Inflammatory macrophage treated with lipopolysaccharide for 1 hour (primary cell): ENCODE data around the gene SIGLEC1.

Experiments used
- DNase-seq, 2 donors: peaks; one replicate each; pipeline ENCODE4 v3.0.0-alpha.2; 2020 to 2022

SIGLEC1 gene

DNA sequence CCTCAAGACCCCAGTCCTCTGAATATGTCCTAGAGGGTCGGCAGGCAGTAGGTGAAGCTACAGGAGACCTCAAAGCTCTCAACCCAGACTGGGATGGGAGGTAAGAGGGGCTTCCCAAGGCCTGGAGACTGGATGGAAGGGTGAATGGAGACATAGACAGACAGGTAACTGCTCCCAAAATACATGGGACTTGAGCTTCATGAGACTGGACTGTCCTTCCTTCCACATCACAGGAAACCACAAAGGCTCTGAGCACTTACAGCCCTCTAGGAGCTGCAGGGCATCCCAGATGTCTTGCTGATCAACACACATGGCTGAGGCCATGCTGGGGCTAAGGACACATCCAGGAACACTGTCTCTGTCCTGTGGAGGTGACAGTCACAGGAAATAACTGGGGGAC lies 31.6 kb upstream of the SIGLEC1 start:
- DNase-seq = no peak

GRCh38 chr20:3743251-3743650 lies 30.9 kb upstream of the SIGLEC1 start:
- no peak for DNase-seq

DNA sequence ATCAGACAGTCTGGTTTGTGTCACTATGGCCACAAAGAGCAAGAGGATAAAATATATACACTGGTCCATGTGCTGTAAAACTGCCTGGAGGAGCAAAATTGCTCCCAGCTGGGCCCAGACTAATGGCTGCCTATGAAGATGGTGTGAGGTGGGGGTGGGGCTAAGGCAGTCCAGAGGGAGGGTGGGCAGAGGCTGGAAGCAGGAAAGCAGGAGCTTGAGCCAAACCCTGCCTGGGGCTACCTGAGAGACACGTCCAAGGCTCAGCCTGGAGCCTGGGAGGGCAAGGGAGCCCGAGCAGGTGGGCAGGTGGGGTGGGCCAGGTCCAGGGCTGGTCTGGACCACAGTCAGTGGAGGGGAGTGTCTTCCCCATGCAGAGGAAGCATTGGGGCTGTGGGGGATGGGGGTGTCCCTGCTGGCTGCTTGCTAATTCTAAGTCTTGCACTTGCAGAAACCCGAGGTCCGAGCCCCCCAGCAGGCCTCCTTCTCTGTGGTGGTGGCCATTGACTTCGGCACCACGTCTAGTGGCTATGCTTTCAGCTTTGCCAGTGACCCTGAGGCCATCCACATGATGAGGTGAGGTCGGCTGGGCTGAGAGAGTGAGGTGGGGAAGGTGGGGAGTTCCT lies 29.5 kb upstream of the SIGLEC1 start:
- no peak for DNase-seq

- no peak for DNase-seq
These were observed 28.4 kb upstream of the SIGLEC1 start for GRCh38 chr20:3740615-3741301.

DNA sequence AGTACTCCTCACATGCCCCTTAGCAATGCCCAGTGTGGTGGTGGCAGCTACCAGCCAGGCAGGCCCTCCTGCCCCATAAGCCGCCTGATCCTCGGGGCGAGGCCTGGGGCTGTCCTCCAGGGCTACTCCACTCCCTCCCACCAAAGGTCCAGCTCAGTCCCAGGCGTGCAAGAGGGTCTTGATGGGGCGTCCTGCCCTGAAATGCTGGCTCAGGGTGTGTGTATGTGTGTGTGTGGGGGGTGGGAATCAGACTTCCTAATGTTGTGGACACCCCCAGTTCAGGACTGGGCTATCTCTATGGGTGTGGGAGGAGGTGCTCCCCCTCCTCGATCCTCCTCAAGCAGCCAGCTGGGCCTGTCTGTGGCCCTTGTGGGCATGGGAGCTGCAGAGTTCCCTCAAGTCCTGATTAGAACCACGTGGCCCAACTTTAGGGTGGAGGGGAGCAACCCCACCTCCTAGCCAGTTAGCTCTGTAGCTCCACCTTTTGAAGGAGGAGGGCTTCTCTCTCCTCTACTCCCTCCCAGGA lies 27.6 kb upstream of the SIGLEC1 start:
- DNase-seq = no peak

GRCh38 chr20:3739054-3739925 lies 26.9 kb upstream of the SIGLEC1 start:
- no peak for DNase-seq

DNA sequence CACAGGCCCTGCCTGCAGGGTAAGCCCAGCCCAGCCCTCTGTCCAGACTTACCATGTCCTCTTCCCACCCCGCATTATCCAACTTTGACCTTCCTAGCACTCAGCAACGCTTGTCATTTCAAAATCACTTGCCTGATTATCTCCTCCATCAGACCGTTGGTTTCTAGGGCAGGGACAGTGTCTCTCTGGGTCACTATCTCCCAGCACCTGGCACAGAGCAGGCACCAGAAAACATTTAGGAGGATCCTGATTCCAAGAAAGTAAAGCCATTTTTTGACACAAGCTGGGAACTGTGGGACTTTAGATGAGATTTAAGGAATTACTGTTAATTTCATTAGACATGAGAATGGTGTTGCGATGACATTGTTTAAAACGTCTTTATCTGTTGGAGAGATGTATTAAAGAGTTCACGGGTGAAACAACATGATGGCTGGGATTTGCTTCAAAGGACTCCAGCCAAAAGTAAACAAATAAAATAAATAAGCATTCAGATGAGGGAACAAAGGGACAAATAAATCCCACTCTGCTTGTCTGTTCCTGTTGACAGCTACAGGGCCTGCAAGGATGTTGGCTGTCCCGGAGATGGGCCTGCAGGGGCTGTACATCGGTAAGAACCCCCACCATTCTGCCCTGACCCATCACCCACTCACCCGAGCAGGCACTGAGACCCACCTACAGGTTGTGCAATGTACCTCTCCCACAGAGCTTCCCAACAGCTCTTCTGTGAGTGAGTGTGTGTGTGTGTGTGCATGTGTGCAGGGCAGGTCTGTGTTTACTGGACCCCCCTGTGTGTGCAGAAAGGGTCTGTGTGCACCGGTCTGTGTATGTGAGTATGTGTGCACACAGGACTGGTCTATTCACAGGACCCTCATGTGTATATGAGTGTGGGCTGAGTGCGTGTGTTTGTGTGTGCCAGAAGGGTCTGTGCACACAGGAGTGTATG lies 26.0 kb upstream of the SIGLEC1 start:
- DNase-seq = no peak

- DNase-seq = no peak
These were observed 23.4 kb upstream of the SIGLEC1 start for GRCh38 chr20:3735768-3736167.

- DNase-seq = no peak
These were observed 21.9 kb upstream of the SIGLEC1 start for GRCh38 chr20:3734111-3734843.

DNA sequence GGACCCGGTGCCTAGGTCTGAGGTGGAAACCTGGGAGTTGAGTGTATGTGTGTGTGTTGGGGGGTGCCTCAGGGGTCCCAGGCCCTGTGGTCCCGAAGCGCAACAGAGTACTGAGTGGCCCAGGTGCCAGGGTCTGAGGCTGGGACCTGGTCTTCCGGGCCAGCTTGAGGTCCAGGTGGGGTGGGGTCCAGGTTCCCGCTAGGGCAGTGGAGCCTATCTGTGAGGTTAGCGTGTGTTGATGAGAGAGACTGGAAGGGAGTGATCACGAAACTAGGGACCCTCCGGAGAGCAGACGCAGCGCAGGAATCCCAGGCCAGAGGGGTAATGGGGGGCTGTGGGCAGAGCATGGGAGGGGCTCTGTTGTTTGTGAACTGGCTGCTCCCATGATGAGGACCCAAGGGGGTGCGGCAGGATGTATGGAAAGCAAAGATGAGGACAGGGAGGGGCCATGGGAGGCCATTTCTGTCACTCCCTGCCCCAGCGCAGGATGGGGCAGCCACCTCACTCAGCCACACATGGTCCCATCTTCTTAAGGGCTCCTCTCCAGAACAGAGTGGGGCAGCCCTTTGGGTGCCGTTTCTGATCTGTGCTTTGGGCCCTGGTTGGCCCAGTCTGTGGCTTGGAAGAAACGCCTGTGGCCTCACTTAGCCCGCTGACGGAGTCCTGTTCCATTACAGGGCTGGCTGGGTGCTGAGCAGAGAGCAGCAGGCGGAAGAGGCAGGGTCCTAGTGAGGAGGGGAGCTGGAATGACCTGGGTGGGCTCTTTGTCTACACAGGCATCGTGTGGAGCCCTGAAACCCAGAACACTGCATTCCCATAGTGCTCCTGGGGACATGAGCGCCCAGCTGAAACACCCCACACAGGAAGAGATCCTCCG lies 21.0 kb upstream of the SIGLEC1 start:
- no peak for DNase-seq

DNA sequence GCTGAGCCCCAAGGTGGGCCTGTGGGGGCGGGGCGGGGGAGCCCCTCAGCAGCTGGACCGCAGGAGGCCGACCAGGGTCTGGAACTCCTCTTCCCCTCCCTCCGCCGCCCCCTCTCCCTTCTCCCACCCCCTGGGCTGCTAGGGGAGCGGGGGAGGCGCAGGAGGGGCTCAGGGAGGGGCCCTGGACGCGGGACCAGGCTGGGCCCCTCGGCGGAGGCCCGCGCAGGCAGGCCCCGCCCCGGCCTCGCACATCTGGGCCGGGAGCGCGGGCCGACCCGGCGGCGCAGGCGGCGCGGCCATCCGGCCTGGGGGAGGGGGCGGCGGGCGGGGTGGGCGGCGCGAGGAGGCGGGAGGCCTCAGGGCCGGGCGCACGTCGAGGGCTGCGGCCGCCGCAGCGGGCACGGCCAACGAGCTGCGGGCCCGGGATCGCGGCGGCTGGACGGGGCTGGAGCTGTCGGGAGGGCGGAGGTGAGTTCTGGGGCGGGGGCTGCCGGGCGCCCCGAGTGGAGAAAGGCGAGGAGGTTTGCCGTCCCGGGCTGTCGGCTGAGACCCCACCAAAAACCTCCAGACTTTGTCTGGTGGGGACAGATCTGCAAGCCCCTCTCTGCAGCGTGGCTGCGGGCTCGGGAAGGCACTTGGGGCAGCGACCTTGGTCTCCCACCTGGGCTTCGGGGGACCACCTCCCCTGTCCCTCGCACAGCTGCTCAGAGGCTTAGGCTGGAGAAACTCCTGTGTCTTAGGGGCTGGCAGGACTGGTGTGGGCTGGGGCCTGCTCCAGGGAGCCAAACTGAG lies 20.1 kb upstream of the SIGLEC1 start, which contains the start of gene HSPA12B:
Gene HSPA12B, plus strand, starts transcription at position 359 of the 792 bp plus-strand sequence. CDS start 5,990 bp downstream, outside the sequence.
- DNase-seq = no peak

GRCh38 chr20:3731944-3732326 lies 19.5 kb upstream of the SIGLEC1 start:
- no peak for DNase-seq

DNA sequence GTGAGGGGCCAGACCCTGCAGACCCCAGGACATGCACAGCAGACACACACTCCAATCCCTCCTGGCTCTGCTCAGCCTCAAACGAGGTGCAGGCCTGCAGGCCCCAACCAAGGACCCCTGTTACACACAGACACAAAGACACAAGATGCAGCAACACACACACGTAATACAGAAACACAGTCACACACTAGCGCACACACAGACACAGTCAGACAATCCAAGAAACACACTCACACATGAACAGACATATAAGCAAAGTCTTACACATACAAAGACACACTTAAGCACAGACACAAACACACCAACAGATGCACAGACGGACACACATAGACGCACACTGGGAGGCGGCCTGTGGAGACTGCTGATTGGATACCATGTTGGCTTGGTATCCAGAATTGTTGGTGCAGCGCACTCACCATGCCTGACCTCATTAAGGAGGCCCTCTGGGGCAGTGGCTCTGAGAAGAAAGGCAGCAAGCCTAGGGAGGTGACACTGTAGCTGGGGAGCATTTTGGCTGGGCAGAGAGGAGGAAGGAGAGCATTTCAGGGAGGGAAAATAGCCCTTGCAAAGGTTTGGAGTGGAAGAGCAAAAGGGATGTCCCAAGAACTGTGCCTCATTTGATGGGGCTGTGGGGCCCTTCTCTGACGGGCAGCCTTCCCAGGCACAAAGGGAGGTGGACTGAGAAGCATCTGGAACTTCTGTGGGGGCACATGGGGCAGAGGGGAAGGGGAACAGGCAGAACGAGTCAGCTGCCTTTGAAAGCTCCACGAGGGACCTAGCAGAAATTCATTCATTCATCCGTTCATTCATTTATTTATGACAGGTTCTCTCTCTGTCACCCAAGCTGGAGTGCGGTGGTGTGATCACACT lies 18.6 kb upstream of the SIGLEC1 start:
- no peak for DNase-seq

DNA sequence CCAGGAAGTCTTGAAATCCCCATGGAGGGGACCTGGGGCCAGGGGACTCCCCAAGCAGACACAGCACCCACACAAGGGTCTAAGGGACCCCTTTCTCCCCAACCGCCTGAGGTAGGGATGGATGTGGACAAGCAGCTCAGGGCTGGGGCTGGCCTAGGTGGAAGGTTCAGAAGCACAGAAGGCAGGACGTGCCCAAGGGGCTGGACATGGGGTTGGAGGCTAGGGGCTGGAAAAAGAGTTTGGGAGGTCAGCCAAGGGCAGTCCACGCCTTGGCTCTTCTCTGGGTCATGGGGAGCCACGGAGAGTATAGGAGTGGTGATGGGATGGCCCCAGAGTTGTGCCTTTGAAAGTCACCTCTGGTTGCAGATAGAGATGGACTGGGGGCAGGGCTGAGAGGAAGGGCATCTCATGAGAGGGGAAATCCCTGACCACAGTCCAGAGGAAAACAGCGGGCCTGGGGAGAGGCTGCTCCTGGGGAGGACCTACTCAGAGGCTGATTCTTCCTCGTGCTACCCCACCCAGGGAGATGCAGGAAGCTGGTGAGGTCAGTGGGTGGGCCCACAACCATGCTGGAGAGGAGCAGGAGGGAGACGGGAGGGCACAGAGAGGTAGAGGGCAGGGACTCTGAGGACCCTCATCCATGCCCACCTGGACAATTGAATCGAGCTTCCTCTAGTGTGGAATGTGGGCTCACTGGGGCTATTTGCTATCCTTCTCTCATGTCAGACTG lies 17.6 kb upstream of the SIGLEC1 start:
- DNase-seq = peak; percentile 25 to 46

DNA sequence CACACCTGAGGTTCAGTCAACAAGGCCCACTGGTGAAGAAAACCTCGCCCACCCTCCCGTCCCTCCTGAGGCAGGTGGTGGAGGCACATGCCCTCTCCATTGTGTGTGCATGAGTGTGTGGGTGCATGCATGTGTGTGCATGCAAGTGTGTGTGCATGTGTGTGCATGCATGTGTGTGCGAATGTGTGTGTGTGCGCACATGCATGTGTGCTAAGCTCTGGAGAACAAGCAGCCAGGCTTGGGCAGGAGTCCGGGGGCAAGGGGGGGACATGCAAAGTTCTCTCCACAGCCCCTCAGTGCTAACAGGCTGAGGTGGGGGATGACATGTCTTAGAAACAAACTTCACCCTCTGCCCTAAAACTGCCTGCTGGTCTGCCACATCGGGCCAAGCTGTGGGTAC lies 17.0 kb upstream of the SIGLEC1 start:
- no peak for DNase-seq

DNA sequence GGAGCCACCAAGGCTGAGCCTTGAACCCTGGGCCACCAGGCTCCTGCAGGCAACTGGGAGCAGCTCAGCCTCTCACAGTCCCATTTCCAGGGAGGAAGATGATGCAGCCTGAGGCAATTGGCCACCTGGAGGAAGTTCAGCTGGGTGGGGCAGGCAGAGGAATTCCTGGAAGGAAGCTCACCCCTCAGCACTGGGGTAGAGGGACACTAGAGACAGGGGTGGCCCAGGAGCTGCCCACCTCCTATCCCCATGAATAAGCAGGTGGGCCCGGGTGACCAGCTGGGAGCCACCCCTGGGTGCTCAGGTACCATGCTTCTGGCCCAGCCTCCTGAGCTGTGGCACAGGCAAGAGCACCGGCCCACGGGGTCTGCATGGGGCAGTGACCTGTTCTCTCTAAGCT lies 16.5 kb upstream of the SIGLEC1 start:
- no peak for DNase-seq

GRCh38 chr20:3728354-3728753 lies 16.0 kb upstream of the SIGLEC1 start:
- no peak for DNase-seq
